DND-41 (cell line): ENCODE measurements around the gene ANKS4B.

Experiments
- CTCF ChIP-seq: IDR thresholded peaks from 2 replicates; pipeline ENCODE4 v1.5.1; 2012; ENCODE audit warnings: borderline replicate concordance, low read length, moderate library complexity, mild to moderate bottlenecking; ENCODE audit not compliant: poor library complexity, severe bottlenecking; ENCODE audit errors: extremely low read depth
- EZH2 ChIP-seq: IDR thresholded peaks from 3 replicates; pipeline ENCODE4 v1.6.1; 2012; ENCODE audit warnings: borderline replicate concordance, low read depth, mild to moderate bottlenecking, moderate library complexity, low read length, inconsistent platforms; ENCODE audit not compliant: severe bottlenecking

DNA sequence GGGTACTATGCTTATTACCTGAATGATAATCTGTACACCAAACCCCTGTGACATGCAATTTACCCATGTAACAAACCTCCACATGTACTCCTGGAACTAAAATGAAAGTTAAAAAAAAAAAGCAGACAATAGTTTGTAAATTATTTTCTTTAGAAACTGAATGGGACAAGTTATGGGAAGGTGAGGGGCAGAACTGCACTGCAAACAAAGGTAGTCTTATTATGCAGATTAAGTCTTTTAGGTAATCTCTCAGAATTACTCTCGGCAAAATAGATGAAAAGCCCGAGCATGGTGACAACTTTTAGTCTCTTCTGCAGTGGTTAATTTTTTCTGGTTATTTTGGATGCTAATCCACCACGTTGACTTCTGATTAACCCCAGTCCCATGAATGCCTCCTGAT is 49.5 kb upstream of the ANKS4B start:
- no peak for TF ChIP-seq CTCF
- no peak for TF ChIP-seq EZH2
